Stomach (tissue), 4 donors: ENCODE measurements around the gene ANKIB1.

Experiments used
- EP300 ChIP-seq: sonication (generic); formaldehyde crosslinking; IDR thresholded peaks from one replicate; pipeline ENCODE4 v1.6.1; 2017; ENCODE audit warnings: antibody characterized with exemption
- POLR2A ChIP-seq, 4 donors: fragments of 450-650 bp; IDR thresholded peaks; one replicate each; pipeline ENCODE4 v1.6.1; 2016; ENCODE audit warnings: antibody characterized with exemption in 4 of 4, control low read depth in 2 of 4, mild to moderate bottlenecking in 1 of 4, moderate library complexity in 1 of 4
- POLR2AphosphoS5 ChIP-seq, 3 donors: sonication (generic); formaldehyde crosslinking; IDR thresholded peaks; one replicate each; pipeline ENCODE4 v1.6.1; 2016; ENCODE audit warnings: antibody characterized with exemption in 3 of 3
- TF ChIP-seq, protein P1 (sequence below), 7 experiments: fragments of 450-650 bp in 4 of 7; fragments of 200-600 bp in 3 of 7; sonication (generic) in 3 of 7; IDR thresholded peaks; one replicate each; pipeline ENCODE4 v1.5.1; 2016 to 2019; ENCODE audit warnings: antibody characterized with exemption in 7 of 7, control low read depth in 2 of 7, mild to moderate bottlenecking in 1 of 7

DNA sequence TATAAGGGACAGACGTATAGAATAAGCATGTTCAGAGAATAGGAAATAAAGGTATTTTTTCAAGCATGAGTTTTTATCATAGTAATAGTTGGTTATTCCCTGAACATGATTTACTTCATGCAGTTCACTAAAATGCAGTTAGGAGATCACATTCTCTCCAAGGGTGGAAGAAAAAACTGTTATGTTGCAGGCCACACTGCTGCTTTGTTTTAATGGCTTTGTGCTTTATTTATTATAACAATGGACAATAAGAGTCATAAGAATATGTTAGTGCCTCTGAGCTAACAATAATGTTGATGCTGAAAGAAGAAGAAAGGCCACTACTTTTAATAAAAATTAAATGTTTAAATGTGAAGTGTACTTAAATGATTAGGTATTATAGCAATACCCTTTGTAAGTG, 123.0 kb downstream of the ANKIB1 start:
- TF ChIP-seq, protein P1, sequence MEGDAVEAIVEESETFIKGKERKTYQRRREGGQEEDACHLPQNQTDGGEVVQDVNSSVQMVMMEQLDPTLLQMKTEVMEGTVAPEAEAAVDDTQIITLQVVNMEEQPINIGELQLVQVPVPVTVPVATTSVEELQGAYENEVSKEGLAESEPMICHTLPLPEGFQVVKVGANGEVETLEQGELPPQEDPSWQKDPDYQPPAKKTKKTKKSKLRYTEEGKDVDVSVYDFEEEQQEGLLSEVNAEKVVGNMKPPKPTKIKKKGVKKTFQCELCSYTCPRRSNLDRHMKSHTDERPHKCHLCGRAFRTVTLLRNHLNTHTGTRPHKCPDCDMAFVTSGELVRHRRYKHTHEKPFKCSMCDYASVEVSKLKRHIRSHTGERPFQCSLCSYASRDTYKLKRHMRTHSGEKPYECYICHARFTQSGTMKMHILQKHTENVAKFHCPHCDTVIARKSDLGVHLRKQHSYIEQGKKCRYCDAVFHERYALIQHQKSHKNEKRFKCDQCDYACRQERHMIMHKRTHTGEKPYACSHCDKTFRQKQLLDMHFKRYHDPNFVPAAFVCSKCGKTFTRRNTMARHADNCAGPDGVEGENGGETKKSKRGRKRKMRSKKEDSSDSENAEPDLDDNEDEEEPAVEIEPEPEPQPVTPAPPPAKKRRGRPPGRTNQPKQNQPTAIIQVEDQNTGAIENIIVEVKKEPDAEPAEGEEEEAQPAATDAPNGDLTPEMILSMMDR (IDR thresholded peaks at IDR 0.05) = no peak
- TF ChIP-seq POLR2A (IDR thresholded peaks at IDR 0.05) (no peak), POLR2AphosphoS5 (IDR thresholded peaks at IDR 0.05) (no peak), EP300 (no peak)
